GM18861 (cell line): ENCODE measurements around the gene WNT2.

Source experiments
- ATAC-seq: cut with Tn5 transposase; IDR thresholded peaks from one replicate; pipeline ENCODE4 v1.9.1; 2021; ENCODE audit not compliant: unreplicated experiment

The WNT2 gene

DNA sequence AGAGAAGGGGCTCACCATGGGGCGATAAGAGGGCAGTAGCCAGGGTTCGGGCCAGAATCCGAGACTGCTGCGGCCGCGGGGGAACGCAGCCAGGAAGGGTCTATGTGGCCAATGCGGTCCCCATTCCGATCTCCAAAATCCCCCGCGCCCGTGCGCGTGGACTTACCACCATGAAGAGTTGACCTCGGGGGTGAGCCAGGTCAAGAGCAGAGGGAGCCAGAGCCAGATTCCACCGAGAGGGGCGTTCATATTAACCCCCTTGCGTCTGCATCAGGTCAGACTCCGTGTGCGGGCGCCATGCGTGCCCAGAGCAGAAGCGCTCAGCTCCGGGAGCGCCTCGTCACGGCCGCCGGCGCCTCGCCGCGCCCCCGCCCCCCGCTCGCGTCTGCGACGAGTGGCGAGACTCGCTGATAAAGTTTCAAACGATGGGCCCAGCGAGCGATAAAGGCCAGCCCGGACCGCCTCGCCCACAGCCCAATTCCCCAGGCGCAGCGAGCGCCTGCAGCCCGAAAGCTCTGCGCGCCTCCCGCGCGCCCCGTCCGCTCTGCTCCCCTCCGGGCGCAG lies at the start of gene WNT2:
Gene WNT2, minus strand, starts transcription at position 318 of the 564 bp plus-strand sequence. Its CDS starts 69 bp downstream, at position 249.
- no peak for ATAC-seq

DNA sequence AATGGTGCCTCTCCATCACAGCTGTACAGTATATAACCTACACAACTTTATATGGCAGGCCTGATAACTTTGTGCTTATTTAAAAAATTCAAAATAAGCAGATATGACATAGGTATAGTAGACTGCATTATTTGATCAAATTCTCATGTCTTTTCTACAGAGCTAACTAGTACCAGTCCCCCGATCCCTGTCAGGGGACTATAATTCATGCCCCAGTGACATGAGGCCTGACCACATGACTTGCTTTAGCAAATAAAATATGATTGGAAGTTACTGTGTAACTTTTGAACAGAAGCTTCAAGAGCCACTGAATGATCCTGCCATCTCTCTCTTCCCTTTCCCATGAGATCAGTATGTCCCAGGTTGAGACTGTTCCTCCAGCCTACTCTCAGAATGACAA lies 49.2 kb upstream of the WNT2 start:
- ATAC-seq = no peak

- ATAC-seq = no peak
Observed at GRCh38 chr7:117364339-117365080, 41.7 kb upstream of the WNT2 start.

DNA sequence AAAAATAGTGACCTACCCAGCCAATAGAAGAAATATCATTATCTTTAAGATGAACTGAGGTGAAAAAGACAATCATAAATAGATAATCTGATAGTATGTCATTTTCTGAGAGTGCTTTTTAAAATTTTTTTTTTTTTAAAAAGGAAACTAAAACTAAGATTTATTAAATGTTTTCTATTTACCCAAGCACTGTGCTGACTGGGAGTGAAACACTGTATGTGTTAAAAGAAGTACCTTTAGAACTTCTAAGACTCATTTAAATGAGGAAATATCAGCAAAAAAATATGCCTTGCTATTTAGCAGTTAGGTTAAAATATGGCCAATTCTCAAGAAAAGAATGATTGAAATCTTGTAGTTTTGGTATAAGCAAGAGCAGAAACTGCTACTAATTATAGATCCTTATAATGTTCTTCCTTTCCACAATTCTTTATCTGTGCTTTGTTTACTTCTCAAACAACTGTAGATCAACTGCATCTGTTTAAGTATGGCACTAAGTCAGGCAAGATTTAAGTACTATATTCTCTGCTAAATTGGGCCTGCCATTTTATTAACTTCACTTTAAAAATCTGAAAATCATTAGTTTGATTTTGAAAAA lies 39.5 kb upstream of the WNT2 start:
- ATAC-seq = no peak

GRCh38 chr7:117350027-117350426 lies 27.2 kb upstream of the WNT2 start:
- ATAC-seq = no peak

- ATAC-seq = no peak
Observed at GRCh38 chr7:117349570-117349969, 26.7 kb upstream of the WNT2 start.

DNA sequence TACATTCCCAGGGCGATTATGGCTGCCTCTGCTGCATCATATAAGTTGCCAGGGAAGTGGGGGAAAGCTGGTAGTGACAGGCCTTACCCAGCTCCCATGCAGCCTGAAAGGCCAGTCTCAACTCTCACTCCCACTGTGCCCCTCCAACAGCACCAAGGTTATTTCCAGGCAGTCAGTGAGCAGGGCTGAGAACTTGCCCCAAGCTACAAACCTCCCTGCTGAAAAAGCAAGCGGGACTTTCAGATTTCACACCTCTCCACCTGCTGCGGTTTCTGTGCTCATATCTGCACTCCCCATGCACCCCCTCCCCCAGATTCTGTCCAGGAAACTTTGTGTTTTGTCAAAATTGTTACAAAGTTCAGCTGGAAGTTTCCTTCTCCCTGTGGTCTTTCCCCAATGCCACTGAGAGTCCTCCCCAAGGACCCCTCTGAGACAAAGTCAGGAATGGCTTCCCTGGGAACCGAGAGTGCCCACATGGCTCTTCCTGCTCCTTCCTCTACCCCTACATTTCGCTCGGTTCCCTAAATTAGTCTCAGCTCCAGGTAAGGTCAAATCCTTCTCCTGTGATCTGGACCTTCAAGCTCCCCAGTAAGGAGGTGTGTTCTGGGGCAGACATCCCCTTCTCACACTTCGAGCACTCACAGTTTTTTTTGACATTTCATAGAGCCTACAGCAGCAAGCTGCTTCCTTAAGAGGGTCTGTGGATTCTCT lies 25.3 kb upstream of the WNT2 start:
- peak; percentile 57 for ATAC-seq

- ATAC-seq = no peak
Observed at GRCh38 chr7:117347480-117347879, 24.6 kb upstream of the WNT2 start.

GRCh38 chr7:117346161-117346560 lies 23.3 kb upstream of the WNT2 start:
- ATAC-seq = no peak

- no peak for ATAC-seq
Observed at GRCh38 chr7:117338020-117338419, 15.2 kb upstream of the WNT2 start.

DNA sequence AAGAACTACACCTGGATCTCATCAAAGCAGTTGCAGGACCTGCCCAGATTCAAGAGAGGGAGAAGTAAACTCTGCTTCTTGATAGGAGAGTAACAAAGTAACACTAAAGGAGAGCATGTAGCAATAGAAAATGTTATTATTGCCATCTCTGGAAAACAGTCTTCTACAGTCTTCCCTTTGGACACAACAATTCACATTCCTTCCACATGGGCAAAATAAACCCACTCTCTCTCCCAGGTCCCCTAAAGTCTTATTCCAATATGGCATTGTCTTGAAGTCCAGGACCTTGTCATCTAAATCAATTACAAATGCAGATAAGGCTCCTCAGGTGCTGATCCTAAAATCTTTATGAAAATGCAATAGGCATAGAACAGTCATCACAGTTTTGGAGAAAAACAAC lies 10.3 kb upstream of the WNT2 start:
- no peak for ATAC-seq

GRCh38 chr7:117332031-117332430 lies 9.2 kb upstream of the WNT2 start:
- ATAC-seq = no peak

DNA sequence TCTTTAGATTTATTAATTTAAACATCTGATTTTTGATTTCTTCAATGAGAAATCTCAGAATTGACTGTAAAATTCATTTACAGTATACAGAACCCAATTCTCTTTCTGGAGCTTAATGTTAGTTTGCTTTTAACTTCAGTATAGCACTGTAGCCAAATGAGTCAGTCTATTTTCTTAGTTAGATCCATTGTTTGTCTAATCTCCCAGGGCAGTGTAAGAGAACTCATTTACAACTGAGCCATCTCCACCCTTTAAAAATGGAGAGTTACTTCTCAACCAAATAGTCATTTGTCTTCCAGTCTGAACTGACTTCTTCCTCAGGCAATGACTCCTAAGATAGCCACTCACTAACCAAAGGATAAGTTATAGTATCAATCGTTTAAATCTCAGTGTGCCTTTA lies 3.0 kb upstream of the WNT2 start:
- no peak for ATAC-seq

GRCh38 chr7:117324960-117325359 lies 2.1 kb upstream of the WNT2 start:
- no peak for ATAC-seq

DNA sequence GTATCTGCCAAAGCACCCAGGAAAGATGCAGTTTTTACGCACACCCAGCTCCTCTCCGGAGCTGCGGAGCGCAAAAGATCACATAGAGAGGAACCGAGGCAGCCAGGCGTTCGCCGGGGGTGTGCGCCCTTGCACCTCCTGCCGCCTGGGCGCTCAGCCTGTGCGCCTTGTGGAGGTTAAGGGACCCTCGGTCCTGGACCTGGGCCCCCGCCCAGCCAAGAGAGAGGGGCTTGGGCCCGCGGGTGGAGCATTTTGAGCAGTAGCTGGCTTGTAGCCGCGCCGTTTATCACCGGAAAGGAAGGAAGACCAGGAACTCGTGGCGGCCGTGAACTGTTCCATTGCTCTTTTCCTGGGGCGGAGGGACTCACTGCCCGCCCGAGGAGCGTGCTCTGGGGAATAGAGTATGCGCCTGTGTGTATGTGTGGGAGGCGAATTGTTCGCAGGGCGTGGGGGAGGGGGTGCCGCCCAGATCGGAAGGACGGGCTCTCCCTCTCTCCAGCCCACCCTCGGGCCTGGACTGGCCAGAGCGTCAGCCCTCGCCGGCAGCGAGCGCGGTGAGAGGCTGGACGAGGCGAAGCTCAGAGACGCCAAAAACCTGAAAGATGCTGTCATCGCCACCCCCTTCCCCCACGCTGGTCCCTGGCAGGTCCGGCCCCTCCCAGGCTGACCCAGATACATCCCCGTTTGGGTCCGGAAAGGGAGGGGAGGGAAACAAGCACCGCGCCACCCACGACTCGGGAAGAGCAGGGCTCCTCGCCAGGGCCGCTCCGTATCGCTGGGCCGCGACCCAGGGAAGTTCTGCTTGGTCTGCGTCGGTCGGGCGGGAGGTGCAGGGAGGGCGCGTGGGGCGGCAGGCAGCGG lies 1.2 kb upstream of the WNT2 start:
- no peak for ATAC-seq

- no peak for ATAC-seq
Observed at GRCh38 chr7:117323305-117323850, 520 bp upstream of the WNT2 start.

DNA sequence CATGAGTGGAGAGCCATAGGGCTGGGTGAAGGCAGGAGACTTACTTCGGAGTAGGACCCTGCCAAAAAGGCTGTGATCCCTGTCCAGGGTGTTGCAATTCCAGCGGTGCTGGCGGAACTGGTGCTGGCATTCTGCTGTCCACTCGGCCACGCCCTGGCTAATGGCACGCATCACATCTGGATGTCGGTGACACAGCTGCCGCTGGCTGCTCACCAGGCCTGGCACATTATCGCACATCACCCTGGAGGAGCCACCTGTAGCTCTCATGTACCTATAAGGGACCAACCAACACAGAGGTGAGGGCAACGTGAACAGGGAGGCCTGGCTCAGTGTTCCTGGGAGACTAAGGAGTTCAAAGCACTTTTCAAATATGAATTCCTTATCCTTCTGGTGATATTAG lies 2.3 kb downstream of the WNT2 start:
- no peak for ATAC-seq

- ATAC-seq = no peak
Observed at GRCh38 chr7:117319181-117319580, 3.7 kb downstream of the WNT2 start.

- ATAC-seq = no peak
Observed at GRCh38 chr7:117313582-117313981, 9.3 kb downstream of the WNT2 start.
